Smooth muscle cell (in vitro differentiated cells): ENCODE results near the gene CERS4. TPM values are rescaled to one million over a fixed set of nuclear protein-coding genes. Genes with fewer than 3 reads are reported as not detected.

Experiments used
- DNase-seq: peaks from one replicate; lab custom pipeline; 2025; ENCODE audit not compliant: unreplicated experiment; lab: John Stamatoyannopoulos, UW
- H2AFZ ChIP-seq: fragments of 200-600 bp; sonication (generic); 2 replicates; pipeline ENCODE4 v1.6.0; 2016; ENCODE audit warnings: antibody characterized with exemption, low read depth, mild to moderate bottlenecking
- H3F3A ChIP-seq: fragments of 200-600 bp; sonication (generic); 2 replicates; pipeline ENCODE4 v1.6.0; 2017; ENCODE audit warnings: antibody characterized with exemption, low read depth
- H3K27ac ChIP-seq: fragments of 200-600 bp; sonication (generic); 2 replicates; pipeline ENCODE4 v1.5.1; 2016; ENCODE audit warnings: low read depth, mild to moderate bottlenecking
- H3K27me3 ChIP-seq: fragments of 200-600 bp; sonication (generic); 2 replicates; pipeline ENCODE4 v1.6.1; 2016; ENCODE audit warnings: low read depth, mild to moderate bottlenecking
- H3K36me3 ChIP-seq: fragments of 200-600 bp; sonication (generic); 2 replicates; pipeline ENCODE4 v1.5.1; 2016; ENCODE audit warnings: low read depth
- H3K4me1 ChIP-seq: fragments of 200-600 bp; sonication (generic); 2 replicates; pipeline ENCODE4 v1.5.1; 2016; ENCODE audit warnings: low read depth
- H3K4me2 ChIP-seq: fragments of 200-600 bp; sonication (generic); 2 replicates; pipeline ENCODE4 v1.6.0; 2016; ENCODE audit warnings: mild to moderate bottlenecking
- H3K4me3 ChIP-seq: fragments of 200-600 bp; sonication (generic); 2 replicates; pipeline ENCODE4 v1.5.1; 2016; ENCODE audit warnings: mild to moderate bottlenecking
- H3K79me2 ChIP-seq: fragments of 200-600 bp; sonication (generic); 2 replicates; pipeline ENCODE4 v1.6.0; 2016; ENCODE audit warnings: low read depth, mild to moderate bottlenecking
- H3K9ac ChIP-seq: fragments of 200-600 bp; sonication (generic); 2 replicates; pipeline ENCODE4 v1.6.0; 2016; ENCODE audit warnings: low read depth
- H3K9me3 ChIP-seq: fragments of 200-600 bp; sonication (generic); replicated peaks from 2 replicates; pipeline ENCODE4 v1.5.1; 2016; ENCODE audit warnings: low read depth
- H4K20me1 ChIP-seq: fragments of 200-600 bp; sonication (generic); 2 replicates; pipeline ENCODE4 v1.6.0; 2016; ENCODE audit warnings: low read depth
- CTCF ChIP-seq: fragments of 200-600 bp; sonication (generic); IDR thresholded peaks from 2 replicates; pipeline ENCODE4 v1.5.1; 2017; ENCODE audit warnings: borderline replicate concordance, mild to moderate bottlenecking, antibody characterized with exemption; ENCODE audit not compliant: insufficient read depth, poor library complexity, severe bottlenecking
- WGBS: methylation state at CpG from one replicate; pipeline ENCODE4 v1.1.7; 2016; ENCODE audit warnings: low lambda C conversion rate; 5-methylcytosine and 5-hydroxymethylcytosine counted together
- polyA plus RNA-seq: library from polyadenylated mRNA; unstranded; fragments of >200 nt; fragmentation: Nextera tagmentation; extraction: Ambion mirVana; gene quantifications from 2 replicates; pipeline ENCODE4 v1.2.1, GENCODE V29; 2016
- total RNA-seq: library from RNA; depleted of rRNA; stranded (reverse); fragments of >200 nt; gene quantifications from 2 replicates; pipeline ENCODE4 v1.2.3, GENCODE V29; 2014

The CERS4 gene
- total and polyA plus RNA-seq, 2 experiments from 2014 or later, result 19.9 to 20.9 TPM

GRCh38 chr19:8248348-8249328, 39.5 kb downstream of the CERS4 start:
- H3K9me3 ChIP-seq, result no peaks in the 10 kb centered on the region
- no peak overlapping the region for H3K27ac ChIP-seq
- 99% methylated on average over 4 of the region's 8 CpGs for WGBS

GRCh38 chr19:8250596-8250995, 41.4 kb downstream of the CERS4 start:
- Histone ChIP-seq H3K4me1 (no peaks in the 10 kb centered on the region), H3K79me2 (no peaks in the 10 kb centered on the region), H3K27me3 (no peaks in the 10 kb centered on the region), H3K4me3 (no peak overlapping the region), H3K36me3 (no peaks in the 10 kb centered on the region), H3K4me2 (no peak overlapping the region), H3K9me3 (no peaks in the 10 kb centered on the region), H2AFZ (no peak overlapping the region), H3K27ac (no peak overlapping the region), H3K9ac (no peak overlapping the region), H3F3A (no peaks in the 10 kb centered on the region), H4K20me1 (peaks cover 9% of the 10 kb centered on the region)
- 97% methylated on average over 7 of the region's 7 CpGs for WGBS
- no peak for TF ChIP-seq CTCF
- no peak for DNase-seq

More at GRCh38 chr19:8248348-8249328, 39.5 kb downstream of the CERS4 start:
- no peak for DNase-seq
- Histone ChIP-seq H3K9ac (no peak overlapping the region), H3K27me3 (no peaks in the 10 kb centered on the region), H3K79me2 (no peaks in the 10 kb centered on the region), H2AFZ (no peak overlapping the region), H3F3A (no peaks in the 10 kb centered on the region), H3K36me3 (no peaks in the 10 kb centered on the region), H3K4me2 (no peak overlapping the region), H3K4me1 (no peaks in the 10 kb centered on the region), H3K4me3 (no peak overlapping the region), H4K20me1 (peaks cover 9% of the 10 kb centered on the region)
- no peak for TF ChIP-seq CTCF

- no peaks in the 10 kb centered on the region for H3K79me2 ChIP-seq
- no peak overlapping the region for H3K4me2 ChIP-seq
- H3K27me3 ChIP-seq, result no peaks in the 10 kb centered on the region
- H3F3A ChIP-seq, result no peaks in the 10 kb centered on the region
- no peak overlapping the region for H3K9ac ChIP-seq
- H3K4me1 ChIP-seq, result no peaks in the 10 kb centered on the region
- H2AFZ ChIP-seq, result no peak overlapping the region
- H3K9me3 ChIP-seq, result no peaks in the 10 kb centered on the region
- no peak for DNase-seq
- no peaks in the 10 kb centered on the region for H3K36me3 ChIP-seq
- TF ChIP-seq CTCF, result no peak
- H3K27ac ChIP-seq, result no peak overlapping the region
- H4K20me1 ChIP-seq, result peaks cover 9% of the 10 kb centered on the region
- H3K4me3 ChIP-seq, result no peak overlapping the region
- 79% methylated on average over 14 of the region's 14 CpGs for WGBS
Observed at GRCh38 chr19:8251025-8251472, 41.9 kb downstream of the CERS4 start.
